Putamen (tissue), 1 donor: ENCODE measurements around the gene PRDM13.
"Not testable (repeated sequence)": the region's sequence is repeated elsewhere in the genome, so short reads cannot be mapped to it uniquely, and the experiment has no call there.

ENCODE experiments used
- DNase-seq: peaks from one replicate; pipeline ENCODE4 v3.0.0-alpha.2; 2016; ENCODE audit warnings: low spot score

Gene PRDM13

GRCh38 chr6:99603421-99604165 is 3.0 kb upstream of the PRDM13 start:
- no peak for DNase-seq

GRCh38 chr6:99604166-99605073 is 2.2 kb upstream of the PRDM13 start:
- no peak for DNase-seq

GRCh38 chr6:99605074-99605734 is 1.4 kb upstream of the PRDM13 start:
- DNase-seq, result no peak

GRCh38 chr6:99605911-99606655 is 550 bp upstream of the PRDM13 start:
- DNase-seq, result no peak

- DNase-seq, result no peak
Measured at GRCh38 chr6:99607416-99608036, 893 bp downstream of the PRDM13 start.

GRCh38 chr6:99608059-99608885 is 1.6 kb downstream of the PRDM13 start:
- DNase-seq, result no peak

- no peak for DNase-seq
Measured at GRCh38 chr6:99608886-99609482, 2.4 kb downstream of the PRDM13 start.

GRCh38 chr6:99609905-99610489 is 3.4 kb downstream of the PRDM13 start:
- DNase-seq, result no peak

GRCh38 chr6:99611148-99611547 is 4.5 kb downstream of the PRDM13 start:
- no peak for DNase-seq

GRCh38 chr6:99612551-99613408 is 6.1 kb downstream of the PRDM13 start:
- DNase-seq, result no peak

GRCh38 chr6:99613409-99613704 is 6.7 kb downstream of the PRDM13 start:
- no peak for DNase-seq

GRCh38 chr6:99613705-99614429 is 7.2 kb downstream of the PRDM13 start:
- DNase-seq, result no peak

- DNase-seq, result no peak
Measured at GRCh38 chr6:99614430-99615186, 8.0 kb downstream of the PRDM13 start.

- DNase-seq, result no peak
Measured at GRCh38 chr6:99617131-99617530, 10.5 kb downstream of the PRDM13 start.

- no peak for DNase-seq
Measured at GRCh38 chr6:99618649-99619408, 12.2 kb downstream of the PRDM13 start.

- no peak for DNase-seq
Measured at GRCh38 chr6:99619409-99619762, 12.8 kb downstream of the PRDM13 start.

GRCh38 chr6:99622044-99622443 is 15.4 kb downstream of the PRDM13 start:
- DNase-seq, result not testable (repeated sequence)
